Suprapubic skin (tissue), 4 donors: ENCODE measurements around the gene A2ML1.

ENCODE experiments used
- CTCF ChIP-seq, 2 donors: fragments of 200-600 bp in 1 of 2; fragments of 450-650 bp in 1 of 2; sonication (generic) in 1 of 2; IDR thresholded peaks; one replicate each; pipeline ENCODE4 v1.5.1; 2016 to 2019; ENCODE audit warnings: antibody characterized with exemption in 2 of 2, mild to moderate bottlenecking in 1 of 2, moderate library complexity in 1 of 2
- EP300 ChIP-seq: sonication (generic); formaldehyde crosslinking; IDR thresholded peaks from one replicate; pipeline ENCODE4 v1.6.1; 2017; ENCODE audit warnings: antibody characterized with exemption
- POLR2AphosphoS5 ChIP-seq, 3 donors: sonication (generic); formaldehyde crosslinking; IDR thresholded peaks; one replicate each; pipeline ENCODE4 v1.6.1; 2017; ENCODE audit warnings: antibody characterized with exemption in 3 of 3

- TF ChIP-seq CTCF (IDR thresholded peaks at IDR 0.05), result no peak
- no peak for TF ChIP-seq EP300
- TF ChIP-seq POLR2AphosphoS5 (IDR thresholded peaks at IDR 0.05), result no peak
Measured at GRCh38 chr12:8844665-8845064, 22.2 kb downstream of the A2ML1 start.
